A673 (cell line): ENCODE measurements around the gene HBE1. TPM values are rescaled to one million over a fixed set of nuclear protein-coding genes. Genes with fewer than 3 reads are reported as not detected.

ENCODE experiments used
- BruUV-seq: library from RNA; stranded (reverse); fragments of 400-500 nt; replicated peaks from 2 replicates; lab custom pipeline; 2021; lab: Mats Ljungman, UMichigan
- CTCF ChIA-PET: fragments of 300-600 bp; sonication (Branson Sonifier 250); formaldehyde crosslinking; loops from one replicate; lab custom pipeline; 2022; ENCODE audit warnings: antibody characterized with exemption; lab: Charles Lee
- POLR2A ChIA-PET: fragments of 300-600 bp; sonication (Branson Sonifier 250); formaldehyde crosslinking; loops from one replicate; lab custom pipeline; 2022; ENCODE audit warnings: antibody characterized with exemption; ENCODE audit not compliant: low non-redundant PET; lab: Charles Lee
- DNase-seq: peaks from one replicate; pipeline ENCODE4 v3.0.0-alpha.2; 2015; ENCODE audit warnings: low spot score
- H3K27ac ChIP-seq: fragments of 200-600 bp; sonication (generic); 2 replicates; pipeline ENCODE4 v1.5.1; 2016; ENCODE audit warnings: mixed run types, low read depth, mild to moderate bottlenecking, mixed read lengths, antibody characterized with exemption, low read length; ENCODE audit not compliant: poor library complexity, severe bottlenecking
- H3K27me3 ChIP-seq: fragments of 200-600 bp; sonication (generic); replicated peaks from 2 replicates; pipeline ENCODE4 v1.6.1; 2017; ENCODE audit warnings: mixed run types, low read depth, mild to moderate bottlenecking, mixed read lengths, antibody characterized with exemption, low read length; ENCODE audit not compliant: insufficient read depth, poor library complexity
- H3K36me3 ChIP-seq: fragments of 200-600 bp; sonication (generic); 2 replicates; pipeline ENCODE4 v1.6.1; 2016; ENCODE audit warnings: mixed run types, mild to moderate bottlenecking, mixed read lengths, antibody characterized with exemption, low read length; ENCODE audit not compliant: insufficient read depth, poor library complexity, severe bottlenecking
- H3K4me1 ChIP-seq: fragments of 200-600 bp; sonication (generic); 2 replicates; pipeline ENCODE4 v1.6.1; 2017; ENCODE audit warnings: mixed run types, mild to moderate bottlenecking, mixed read lengths, antibody characterized with exemption, low read length; ENCODE audit not compliant: insufficient read depth, poor library complexity, severe bottlenecking
- H3K4me3 ChIP-seq: fragments of 200-600 bp; sonication (generic); 2 replicates; pipeline ENCODE4 v1.5.1; 2016; ENCODE audit warnings: low read depth, mixed run types, mild to moderate bottlenecking, mixed read lengths, low read length; ENCODE audit not compliant: poor library complexity, severe bottlenecking
- H3K9me3 ChIP-seq: fragments of 200-600 bp; sonication (generic); 2 replicates; pipeline ENCODE4 v1.6.1; 2016; ENCODE audit warnings: mixed run types, low read depth, mild to moderate bottlenecking, mixed read lengths, antibody characterized with exemption, low read length; ENCODE audit not compliant: poor library complexity, severe bottlenecking
- CTCF ChIP-seq: fragments of 300-800, 200-600 bp; sonication (generic); conservative IDR thresholded peaks from 2 replicates; pipeline ENCODE4 v1.5.1; 2017; ENCODE audit warnings: low read depth, mild to moderate bottlenecking, antibody characterized with exemption, low read length, moderate library complexity, mixed read lengths
- EZH2 ChIP-seq: fragments of 200-600 bp; sonication (generic); IDR thresholded peaks from 2 replicates; pipeline ENCODE4 v1.6.1; 2017; ENCODE audit warnings: borderline replicate concordance, low read depth, mild to moderate bottlenecking, mixed read lengths, antibody characterized with exemption, low read length; ENCODE audit not compliant: poor library complexity, severe bottlenecking
- intact Hi-C: fragments of 100-400 bp; cut with micrococcal nuclease; formaldehyde crosslinking; loops from one replicate; pipeline ENCODE4 v1.10.0; 2022; ENCODE audit not compliant: unreplicated experiment
- total RNA-seq: library from RNA; stranded (reverse); gene quantifications from 2 replicates; pipeline ENCODE4 v1.2.3, GENCODE V29; 2021

Gene HBE1
- total RNA-seq, 1 experiment from 2014 or later: not detected

- ChIA-PET CTCF (no interaction called here), POLR2A (no interaction called here)
- Histone ChIP-seq H3K9me3 (no peaks in the 10 kb centered on the region), H3K4me1 (no peaks in the 10 kb centered on the region), H3K4me3 (no peak overlapping the region), H3K27ac (no peak overlapping the region), H3K27me3 (no peaks in the 10 kb centered on the region), H3K36me3 (no peaks in the 10 kb centered on the region)
- no TSS peak for BruUV-seq
- DNase-seq: no peak
- TF ChIP-seq CTCF: no peak
- no peak for TF ChIP-seq EZH2
- intact Hi-C loops: no loop called here
Observed at GRCh38 chr11:5232176-5232575, 37.6 kb downstream of the HBE1 start.

- no peak for TF ChIP-seq EZH2
- no peak for TF ChIP-seq CTCF
- BruUV-seq: no TSS peak
- Histone ChIP-seq H3K4me1 (no peaks in the 10 kb centered on the region), H3K4me3 (no peak overlapping the region), H3K36me3 (no peaks in the 10 kb centered on the region), H3K27me3 (no peaks in the 10 kb centered on the region), H3K27ac (no peak overlapping the region), H3K9me3 (no peaks in the 10 kb centered on the region)
- no peak for DNase-seq
- ChIA-PET CTCF (no interaction called here), POLR2A (no interaction called here)
- intact Hi-C loops: no loop called here
Observed at GRCh38 chr11:5231111-5231510, 38.6 kb downstream of the HBE1 start.

- TF ChIP-seq CTCF (no peak), EZH2 (no peak)
- CTCF ChIA-PET: no interaction called here
- no peak overlapping the region for H3K4me3 ChIP-seq
- H3K27me3 ChIP-seq: no peaks in the 10 kb centered on the region
- H3K36me3 ChIP-seq: no peaks in the 10 kb centered on the region
- no peak overlapping the region for H3K27ac ChIP-seq
- DNase-seq: no peak
- no peaks in the 10 kb centered on the region for H3K9me3 ChIP-seq
- POLR2A ChIA-PET: no interaction called here
- H3K4me1 ChIP-seq: no peaks in the 10 kb centered on the region
- intact Hi-C loops: no loop called here
- no TSS peak for BruUV-seq
Observed at GRCh38 chr11:5230266-5230665, 39.5 kb downstream of the HBE1 start.
